H4 (cell line): Measurements from ENCODE around the gene N4BP2L1. TPM values are rescaled to one million over a fixed set of nuclear protein-coding genes. Genes with fewer than 3 reads are reported as not detected.

Experiments used
- DNase-seq: peaks from one replicate; pipeline ENCODE4 v3.0.0-alpha.2; 2015; ENCODE audit warnings: low spot score
- total RNA-seq: library from RNA; depleted of rRNA; stranded (reverse); fragments of >200 nt; shearing (Covaris generic); gene quantifications from 2 replicates; pipeline ENCODE4 v1.2.3, GENCODE V29; 2014; rRNA removed

Gene N4BP2L1
- 0.15 TPM in 1 of 2 replicates, not detected in the other for total RNA-seq

DNA sequence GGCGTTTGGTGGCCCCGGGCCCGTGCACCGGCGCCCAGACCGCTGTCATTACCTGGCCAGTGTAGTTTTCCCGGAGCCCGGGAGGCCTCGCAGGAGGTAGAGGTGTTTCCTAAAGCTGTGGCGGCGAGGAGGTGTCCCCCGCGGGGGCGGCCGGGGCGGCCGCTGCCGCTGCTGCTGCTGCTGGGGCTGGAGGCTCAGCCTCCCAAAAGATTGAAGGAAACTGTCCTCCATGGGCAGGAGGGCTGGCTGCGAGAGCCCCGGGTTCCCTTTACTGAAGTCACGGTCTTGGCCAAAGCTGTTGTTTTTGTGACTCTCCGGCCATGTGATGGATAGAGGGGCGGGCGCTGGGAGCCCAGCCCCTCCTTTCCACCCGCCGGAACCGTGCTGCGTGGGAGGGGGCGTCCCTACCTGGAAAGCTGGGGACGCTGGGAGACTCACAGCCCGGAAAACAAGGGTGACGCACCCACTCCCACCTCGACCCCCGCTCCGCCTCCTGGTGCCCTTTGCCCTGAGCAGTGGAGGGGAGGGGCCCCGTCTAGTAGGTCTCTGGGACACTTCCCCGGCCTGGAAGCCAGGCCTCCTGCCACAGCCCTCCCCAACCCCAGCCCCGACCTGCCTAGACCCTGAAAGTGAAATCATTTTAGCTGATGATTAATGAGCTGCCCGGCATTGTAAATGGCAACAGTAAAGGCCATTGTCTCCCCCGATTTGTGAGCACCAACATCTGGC is at the start of gene N4BP2L1:
Gene N4BP2L1, minus strand, starts transcription at position 279 of the 729 bp plus-strand sequence. Its CDS starts 48 bp downstream, at position 231.
- DNase-seq, result no peak

DNA sequence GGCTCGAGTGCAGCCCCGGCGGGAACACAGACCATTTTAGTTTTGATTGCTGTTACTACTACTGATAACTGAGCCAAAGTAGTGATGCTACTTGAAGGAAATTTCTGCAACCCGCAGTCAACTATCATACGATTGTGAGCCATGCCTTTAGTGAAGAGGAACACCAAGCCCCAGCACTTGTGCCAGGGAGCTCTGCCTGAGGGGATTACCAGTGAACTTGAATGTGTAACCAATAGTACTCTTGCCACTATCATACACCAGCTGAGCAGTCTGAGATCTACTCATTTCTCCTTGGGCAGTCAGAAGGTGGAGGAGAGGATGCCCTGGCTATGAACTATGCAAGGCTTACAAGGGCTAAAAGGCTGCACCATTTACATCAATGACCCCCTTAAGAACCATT is 49.0 kb upstream of the N4BP2L1 start:
- no peak for DNase-seq

GRCh38 chr13:32476021-32476731 is 48.2 kb upstream of the N4BP2L1 start:
- DNase-seq, result no peak

- DNase-seq, result no peak
Observed at GRCh38 chr13:32474999-32475792, 47.3 kb upstream of the N4BP2L1 start.

GRCh38 chr13:32473650-32474049 is 45.7 kb upstream of the N4BP2L1 start:
- no peak for DNase-seq

GRCh38 chr13:32472194-32472621 is 44.3 kb upstream of the N4BP2L1 start:
- no peak for DNase-seq

DNA sequence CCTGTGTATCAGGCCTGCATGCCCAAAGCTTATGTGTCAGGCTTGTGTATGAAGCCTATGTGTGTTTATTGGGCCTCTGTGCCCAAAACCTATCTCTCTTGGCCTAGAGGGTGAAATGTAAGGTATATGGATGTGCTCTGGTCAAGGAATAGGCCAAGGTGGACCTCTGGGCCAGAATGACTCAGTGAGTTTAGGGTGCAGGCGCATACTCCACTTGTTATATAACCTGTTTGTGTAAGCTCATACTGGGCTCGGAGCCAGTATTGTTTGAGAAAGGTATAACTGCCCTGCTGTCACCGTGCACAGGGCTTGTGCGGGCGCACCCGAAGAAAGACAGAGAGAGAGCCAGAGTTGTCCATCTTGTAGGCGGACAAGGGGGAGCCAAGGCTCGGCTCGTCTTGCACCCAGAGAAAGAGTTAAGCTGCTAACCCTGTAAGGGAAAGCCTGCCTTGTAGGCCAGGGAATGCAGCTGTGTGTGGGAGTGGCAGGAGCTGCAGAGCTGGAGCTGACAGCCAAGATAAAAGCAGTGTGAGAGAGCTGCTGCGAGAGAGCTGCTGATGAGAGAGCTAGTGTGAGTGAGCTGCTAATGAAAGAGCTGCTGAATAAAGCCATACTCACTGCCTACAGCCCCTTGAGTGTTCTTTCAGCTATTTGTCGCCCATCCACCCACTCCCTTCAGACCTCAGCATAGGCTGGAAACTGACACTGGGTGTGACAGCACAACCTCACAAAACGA is 43.4 kb upstream of the N4BP2L1 start:
- no peak for DNase-seq

DNA sequence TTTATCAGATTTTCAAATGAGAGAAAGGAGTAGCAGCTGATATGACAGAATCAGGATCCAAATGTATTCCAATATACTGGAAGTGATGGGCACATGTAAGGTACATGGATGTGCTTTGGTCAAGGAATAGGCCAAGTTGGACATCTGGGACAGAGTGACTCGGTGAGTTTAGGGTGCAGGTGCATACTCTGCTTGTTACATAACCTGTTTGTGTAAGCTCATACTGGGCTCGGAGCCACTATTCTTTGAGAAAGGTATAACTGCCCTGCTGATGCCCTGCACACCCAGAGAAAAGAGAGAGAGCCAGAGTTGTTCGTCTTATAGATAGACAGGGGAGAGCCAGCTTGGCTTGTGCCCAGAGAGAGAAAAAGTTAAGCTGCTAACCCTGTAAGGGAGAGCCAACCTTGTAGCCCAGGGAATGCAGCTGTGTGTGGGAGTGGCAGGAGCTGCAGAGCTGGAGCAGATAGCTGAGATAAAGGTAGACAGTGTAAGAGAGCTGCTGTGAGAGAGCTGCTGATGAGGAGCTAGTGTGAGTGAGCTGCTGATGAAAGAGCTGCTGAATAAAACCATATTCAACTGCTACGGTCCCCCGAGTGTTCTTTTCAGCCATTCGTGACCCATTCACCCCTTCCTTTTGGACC is 40.7 kb upstream of the N4BP2L1 start:
- DNase-seq, result no peak

GRCh38 chr13:32456591-32456990 is 28.7 kb upstream of the N4BP2L1 start:
- DNase-seq, result no peak

DNA sequence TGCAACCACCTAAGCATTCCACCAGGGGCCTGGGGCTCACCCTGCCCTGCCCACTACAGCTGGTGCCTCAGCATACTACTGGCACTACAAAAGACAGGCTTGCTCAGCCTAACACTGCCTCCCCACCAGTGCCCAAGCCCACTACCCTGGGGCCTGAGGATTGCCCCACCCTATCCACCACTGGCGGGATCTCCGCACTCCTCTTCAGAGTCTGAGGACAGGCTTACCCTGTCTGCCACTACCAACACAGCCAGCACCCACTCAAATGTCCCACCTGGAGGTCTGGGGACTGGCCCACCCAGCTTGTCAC is 27.6 kb upstream of the N4BP2L1 start:
- no peak for DNase-seq

- no peak for DNase-seq
Observed at GRCh38 chr13:32454886-32455593, 27.1 kb upstream of the N4BP2L1 start.

DNA sequence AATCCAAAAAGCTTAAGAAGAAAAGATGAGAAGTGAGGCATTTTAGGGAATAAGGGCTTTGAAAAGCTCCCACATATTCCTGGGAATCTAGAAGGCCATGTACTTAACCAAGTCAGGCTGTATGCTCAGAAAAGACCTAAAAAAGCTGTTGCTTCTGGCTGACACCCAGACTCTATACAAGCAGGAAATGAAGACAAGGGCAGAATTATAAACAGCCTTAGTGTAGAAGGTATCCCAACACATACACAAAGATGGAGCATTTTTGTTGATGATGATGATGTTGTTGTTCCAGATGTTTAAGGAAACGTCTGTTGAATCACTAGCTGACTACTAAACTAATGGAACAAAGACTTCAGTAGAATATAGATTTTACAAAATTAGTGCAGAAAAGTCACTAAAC is 26.1 kb upstream of the N4BP2L1 start:
- DNase-seq, result no peak

DNA sequence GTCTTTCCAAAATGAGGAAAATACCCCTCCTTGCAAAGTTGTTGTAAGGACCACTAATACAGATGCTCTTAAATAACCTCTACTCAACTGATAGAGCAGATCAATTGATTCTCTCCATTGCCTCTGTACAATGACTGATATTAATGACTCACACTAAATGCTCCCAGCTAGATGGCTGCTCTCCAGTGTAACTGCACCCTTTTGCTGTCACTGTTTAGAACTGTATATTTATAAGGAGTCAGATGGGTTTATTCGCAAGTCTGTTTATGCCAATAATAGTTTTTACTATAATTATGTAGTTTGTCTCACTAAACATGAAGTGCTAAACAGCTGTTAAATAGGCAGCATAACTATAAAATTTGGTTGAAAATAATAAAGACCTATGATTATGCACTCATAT is 21.0 kb upstream of the N4BP2L1 start:
- no peak for DNase-seq

- no peak for DNase-seq
Observed at GRCh38 chr13:32447894-32448623, 20.1 kb upstream of the N4BP2L1 start.

DNA sequence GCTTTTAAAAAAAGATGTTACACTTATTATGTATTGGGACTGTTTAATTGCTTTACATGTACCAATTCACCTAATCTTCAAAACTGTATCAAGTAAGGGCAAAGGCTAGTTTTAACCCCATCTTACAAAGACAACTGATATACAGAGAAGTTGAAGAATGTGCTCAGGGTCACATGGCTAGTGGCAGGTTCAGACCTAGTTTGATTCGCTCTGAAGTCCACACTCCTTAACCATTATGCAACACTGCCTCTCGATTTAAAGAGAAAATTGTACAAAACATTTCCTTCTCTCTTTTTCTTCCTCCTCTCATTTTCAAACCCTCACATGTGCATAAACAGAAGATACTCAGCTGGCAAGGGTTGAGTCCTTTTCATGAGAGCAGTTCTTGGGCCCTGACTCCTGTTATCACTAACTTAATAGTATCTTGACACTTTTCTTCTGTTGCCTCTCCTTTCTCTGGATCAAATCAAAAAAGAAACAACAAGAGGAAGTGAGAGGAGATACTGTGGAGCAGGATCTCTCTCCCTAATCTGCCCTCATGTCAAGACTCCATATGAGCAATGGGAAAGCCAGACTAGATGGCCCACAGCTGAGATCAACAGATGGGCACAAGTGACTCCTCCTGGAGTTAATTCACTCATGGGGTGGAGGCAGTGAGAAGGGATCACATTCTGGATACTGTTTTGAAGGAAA is 19.0 kb upstream of the N4BP2L1 start:
- no peak for DNase-seq

GRCh38 chr13:32446220-32446619 is 18.3 kb upstream of the N4BP2L1 start:
- no peak for DNase-seq

DNA sequence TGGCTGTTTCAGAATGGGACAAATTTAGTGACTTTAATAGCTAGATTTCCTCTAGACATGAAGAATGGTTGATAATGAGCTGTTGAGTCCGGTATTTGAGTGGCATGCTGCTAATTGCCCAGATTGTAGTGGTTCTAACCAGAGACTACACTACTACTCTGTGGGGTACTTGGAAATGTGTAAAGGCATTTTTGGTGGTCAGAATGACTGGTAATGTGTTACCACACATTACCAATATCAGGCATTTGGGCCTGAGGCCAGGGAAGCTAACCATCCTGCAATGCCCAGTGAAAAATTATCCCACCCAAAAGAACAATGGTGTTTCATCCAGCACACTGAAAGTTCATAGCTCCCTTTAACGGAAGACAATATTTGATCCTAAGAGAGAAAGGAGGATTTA is 17.5 kb upstream of the N4BP2L1 start:
- no peak for DNase-seq

- DNase-seq, result no peak
Observed at GRCh38 chr13:32443111-32443510, 15.2 kb upstream of the N4BP2L1 start.

DNA sequence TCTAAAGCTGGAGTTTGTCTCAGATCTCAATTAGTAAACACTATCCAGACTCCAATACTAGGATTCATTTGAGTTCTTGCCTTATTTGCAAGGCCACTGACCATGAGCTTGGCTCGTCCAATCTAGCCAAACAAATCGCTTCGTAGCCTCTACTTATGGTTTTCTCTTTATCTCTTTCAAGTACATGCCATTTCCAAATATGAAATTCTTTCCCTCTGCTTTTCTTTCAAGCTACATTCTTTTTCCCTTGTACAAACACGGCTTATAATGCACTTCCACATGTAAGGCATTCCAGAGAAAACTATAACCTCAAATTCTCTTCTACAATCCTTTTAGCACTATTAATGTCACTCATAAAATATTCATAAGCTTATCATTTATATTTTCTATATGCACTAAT is 10.9 kb upstream of the N4BP2L1 start:
- no peak for DNase-seq
